LNCAP (cell line): ENCODE measurements around the gene GLIS1.

Source experiments
- CTCF ChIP-seq: fragments of 450-650 bp; IDR thresholded peaks from 2 replicates; pipeline ENCODE4 v1.5.1; 2017; ENCODE audit warnings: mild to moderate bottlenecking

Gene GLIS1

GRCh38 chr1:53505401-53505800, 233.6 kb downstream of the GLIS1 start:
- TF ChIP-seq CTCF: no peak

GRCh38 chr1:53504901-53505300, 234.1 kb downstream of the GLIS1 start:
- no peak for TF ChIP-seq CTCF

GRCh38 chr1:53503433-53504217, 235.3 kb downstream of the GLIS1 start:
- no peak for TF ChIP-seq CTCF

GRCh38 chr1:53502641-53503432, 236.1 kb downstream of the GLIS1 start:
- TF ChIP-seq CTCF: no peak

- no peak for TF ChIP-seq CTCF
Observed at GRCh38 chr1:53501065-53502005, 237.6 kb downstream of the GLIS1 start.

GRCh38 chr1:53500204-53501064, 238.5 kb downstream of the GLIS1 start:
- no peak for TF ChIP-seq CTCF
